Type B pancreatic cell (in vitro differentiated cells): ENCODE measurements around the gene GALK2. TPM values are rescaled to one million over a fixed set of nuclear protein-coding genes. Genes with fewer than 3 reads are reported as not detected.

ENCODE experiments used
- DNase-seq: peaks from one replicate; pipeline ENCODE4 v3.0.0; 2021; ENCODE audit warnings: mixed read lengths; ENCODE audit not compliant: unreplicated experiment; ENCODE audit errors: extremely low spot score
- H3K27ac Mint-ChIP-seq: 2 replicates; pipeline ENCODE4 v1.8.0; 2021; ENCODE audit warnings: mild to moderate bottlenecking, mixed read lengths
- H3K27me3 Mint-ChIP-seq: 2 replicates; pipeline ENCODE4 v1.8.0; 2021; ENCODE audit warnings: mixed read lengths
- H3K36me3 Mint-ChIP-seq: 2 replicates; pipeline ENCODE4 v1.8.0; 2021; ENCODE audit warnings: mixed read lengths
- H3K4me1 Mint-ChIP-seq: one replicate; pipeline ENCODE4 v1.8.0; 2021; ENCODE audit warnings: mixed read lengths; ENCODE audit not compliant: unreplicated experiment
- H3K4me3 Mint-ChIP-seq: 2 replicates; pipeline ENCODE4 v1.8.0; 2021; ENCODE audit warnings: mild to moderate bottlenecking, mixed read lengths
- H3K9me3 Mint-ChIP-seq: 2 replicates; pipeline ENCODE4 v1.8.0; 2021; ENCODE audit warnings: mixed read lengths
- CTCF ChIP-seq: fragments of 200-600 bp; sonication (generic); conservative IDR thresholded peaks from 2 replicates; pipeline ENCODE4 v1.5.0; 2021; ENCODE audit warnings: antibody characterized with exemption, mild to moderate bottlenecking
- total RNA-seq: library from RNA; stranded (reverse); gene quantifications from 2 replicates; pipeline ENCODE4 v1.2.1, GENCODE V29; 2021; ENCODE audit warnings: low replicate concordance

Gene GALK2
- total RNA-seq, 1 donor from 2014 or later, result 24.9 TPM

GRCh38 chr15:49265911-49266310, 95.9 kb downstream of the GALK2 start:
- Mint-ChIP-seq H3K4me1 (no peaks in the 10 kb centered on the region), H3K9me3 (no peaks in the 10 kb centered on the region), H3K4me3 (no peak overlapping the region), H3K36me3 (peaks cover 10% of the 10 kb centered on the region), H3K27ac (no peak overlapping the region), H3K27me3 (no peaks in the 10 kb centered on the region)
- DNase-seq, result no peak
- no peak for TF ChIP-seq CTCF

- Mint-ChIP-seq H3K27ac (no peak overlapping the region), H3K36me3 (peaks cover 8% of the 10 kb centered on the region), H3K4me3 (no peak overlapping the region), H3K4me1 (peaks cover 6% of the 10 kb centered on the region), H3K9me3 (no peaks in the 10 kb centered on the region), H3K27me3 (no peaks in the 10 kb centered on the region)
- no peak for DNase-seq
- no peak for TF ChIP-seq CTCF
Measured at GRCh38 chr15:49270541-49271421, 100.7 kb downstream of the GALK2 start.

- no peaks in the 10 kb centered on the region for H3K27me3 Mint-ChIP-seq
- H3K4me3 Mint-ChIP-seq, result no peak overlapping the region
- H3K36me3 Mint-ChIP-seq, result peaks cover 14% of the 10 kb centered on the region
- peak overlapping the region; percentile 68 for H3K27ac Mint-ChIP-seq
- no peak for TF ChIP-seq CTCF
- peaks cover 6% of the 10 kb centered on the region for H3K4me1 Mint-ChIP-seq
- DNase-seq, result no peak
- H3K9me3 Mint-ChIP-seq, result peaks cover 3% of the 10 kb centered on the region
Measured at GRCh38 chr15:49273734-49274318, 103.8 kb downstream of the GALK2 start.

- Mint-ChIP-seq H3K4me3 (no peak overlapping the region), H3K4me1 (peaks cover 2% of the 10 kb centered on the region), H3K27me3 (no peaks in the 10 kb centered on the region), H3K9me3 (peaks cover 3% of the 10 kb centered on the region), H3K36me3 (peaks cover 30% of the 10 kb centered on the region), H3K27ac (no peak overlapping the region)
- DNase-seq, result no peak
- no peak for TF ChIP-seq CTCF
Measured at GRCh38 chr15:49278751-49279150, 108.7 kb downstream of the GALK2 start.

- no peak for TF ChIP-seq CTCF
- Mint-ChIP-seq H3K4me3 (no peak overlapping the region), H3K27me3 (no peaks in the 10 kb centered on the region), H3K9me3 (peaks cover 3% of the 10 kb centered on the region), H3K36me3 (peaks cover 37% of the 10 kb centered on the region), H3K27ac (no peak overlapping the region), H3K4me1 (no peaks in the 10 kb centered on the region)
- DNase-seq, result no peak
Measured at GRCh38 chr15:49279521-49280456, 109.7 kb downstream of the GALK2 start.
